ENCODE data around the gene NT5DC2.

Gene NT5DC2

GRCh38 chr3:52494445-52494844, 39.2 kb downstream of the NT5DC2 start:
- peaks cover 39% of the 10 kb centered on the region; the same call in 1 of the 2 replicates for H3K36me3 ChIP-seq (ENCODE audit: insufficient read depth, low read length)
- H4K20me1 ChIP-seq (ENCODE audit: insufficient read depth, low read length, poor library complexity, severe bottlenecking), result no peaks in the 10 kb centered on the region
- no peaks in the 10 kb centered on the region for H3K4me1 ChIP-seq (ENCODE audit: insufficient read depth, low read length, poor library complexity, severe bottlenecking)

GRCh38 chr3:52493232-52494017, 40.2 kb downstream of the NT5DC2 start:
- Histone ChIP-seq H3K4me3 (ENCODE audit: low read length, poor library complexity, severe bottlenecking) (no peak overlapping the region), H3K9ac (ENCODE audit: low read depth, low read length, poor library complexity, severe bottlenecking) (no peak overlapping the region), H3F3A (ENCODE audit: low read depth) (no peaks in the 10 kb centered on the region), H4K20me1 (ENCODE audit: insufficient read depth, low read length, poor library complexity, severe bottlenecking) (no peaks in the 10 kb centered on the region), H2AFZ (ENCODE audit: low read length) (no peak overlapping the region), H3K4me2 (ENCODE audit: low read depth, low read length, poor library complexity, severe bottlenecking) (no peak overlapping the region), H3K27me3 (ENCODE audit: insufficient read depth, low read length, poor library complexity, severe bottlenecking) (no peaks in the 10 kb centered on the region), H3K4me1 (ENCODE audit: insufficient read depth, low read length, poor library complexity, severe bottlenecking) (no peaks in the 10 kb centered on the region), H3K9me2 (replicated peaks; ENCODE audit: low read depth, low read length) (no peaks in the 10 kb centered on the region), H3K9me3 (ENCODE audit: insufficient read depth, low read depth, low read length) (no peaks in the 10 kb centered on the region), H3K36me3 (ENCODE audit: insufficient read depth, low read length) (peaks cover 48% of the 10 kb centered on the region; the same call in 1 of the 2 replicates), H3K79me2 (ENCODE audit: insufficient read depth, low read length) (no peaks in the 10 kb centered on the region)
- TF ChIP-seq EZH2phosphoT487 (IDR thresholded peaks at IDR 0.05; ENCODE audit: borderline replicate concordance), result no peak
- no peak for TF ChIP-seq CTCF (conservative IDR thresholded peaks at IDR 0.05; ENCODE audit: low read length)

More at GRCh38 chr3:52494445-52494844, 39.2 kb downstream of the NT5DC2 start:
- no peaks in the 10 kb centered on the region for H3F3A ChIP-seq (ENCODE audit: low read depth)
- no peak for TF ChIP-seq CTCF (conservative IDR thresholded peaks at IDR 0.05; ENCODE audit: low read length)
- H3K79me2 ChIP-seq (ENCODE audit: insufficient read depth, low read length), result no peaks in the 10 kb centered on the region
- H2AFZ ChIP-seq (ENCODE audit: low read length), result no peak overlapping the region
- H3K4me3 ChIP-seq (ENCODE audit: low read length, poor library complexity, severe bottlenecking), result no peak overlapping the region
- no peaks in the 10 kb centered on the region for H3K9me2 ChIP-seq (replicated peaks; ENCODE audit: low read depth, low read length)
- no peak overlapping the region for H3K4me2 ChIP-seq (ENCODE audit: low read depth, low read length, poor library complexity, severe bottlenecking)
- H3K9ac ChIP-seq (ENCODE audit: low read depth, low read length, poor library complexity, severe bottlenecking), result no peak overlapping the region
- no peaks in the 10 kb centered on the region for H3K9me3 ChIP-seq (ENCODE audit: insufficient read depth, low read depth, low read length)
- no peaks in the 10 kb centered on the region for H3K27me3 ChIP-seq (ENCODE audit: insufficient read depth, low read length, poor library complexity, severe bottlenecking)

- Histone ChIP-seq H4K20me1 (ENCODE audit: insufficient read depth, low read length, poor library complexity, severe bottlenecking) (no peaks in the 10 kb centered on the region), H3K4me2 (ENCODE audit: low read depth, low read length, poor library complexity, severe bottlenecking) (no peak overlapping the region), H3F3A (ENCODE audit: low read depth) (no peaks in the 10 kb centered on the region), H3K79me2 (ENCODE audit: insufficient read depth, low read length) (no peaks in the 10 kb centered on the region), H3K9ac (ENCODE audit: low read depth, low read length, poor library complexity, severe bottlenecking) (no peak overlapping the region), H3K27me3 (ENCODE audit: insufficient read depth, low read length, poor library complexity, severe bottlenecking) (no peaks in the 10 kb centered on the region), H3K4me3 (ENCODE audit: low read length, poor library complexity, severe bottlenecking) (no peak overlapping the region), H3K4me1 (ENCODE audit: insufficient read depth, low read length, poor library complexity, severe bottlenecking) (no peaks in the 10 kb centered on the region), H2AFZ (ENCODE audit: low read length) (no peak overlapping the region), H3K9me2 (replicated peaks; ENCODE audit: low read depth, low read length) (no peaks in the 10 kb centered on the region), H3K9me3 (ENCODE audit: insufficient read depth, low read depth, low read length) (no peaks in the 10 kb centered on the region), H3K36me3 (ENCODE audit: insufficient read depth, low read length) (peaks cover 58% of the 10 kb centered on the region; the same call in 1 of the 2 replicates)
- TF ChIP-seq EZH2phosphoT487 (IDR thresholded peaks at IDR 0.05; ENCODE audit: borderline replicate concordance), result no peak
- no peak for TF ChIP-seq CTCF (conservative IDR thresholded peaks at IDR 0.05; ENCODE audit: low read length)
Measured at GRCh38 chr3:52492059-52492458, 41.6 kb downstream of the NT5DC2 start.

Measured in Loucy (cell line).